Neural progenitor cell (in vitro differentiated cells): Measurements from ENCODE around the gene KRT6B. TPM values are rescaled to one million over a fixed set of nuclear protein-coding genes. Genes with fewer than 3 reads are reported as not detected.
"Not testable (repeated sequence)": the region's sequence is repeated elsewhere in the genome, so short reads cannot be mapped to it uniquely, and the experiment has no call there.

Experiments used
- DNase-seq: peaks from one replicate; pipeline ENCODE4 v3.0.0-alpha.2; 2016; ENCODE audit warnings: low spot score
- H2AFZ ChIP-seq: fragments of 200-600 bp; sonication (generic); replicated peaks from 2 replicates; pipeline ENCODE4 v1.6.1; 2016; ENCODE audit warnings: antibody characterized with exemption
- H3F3A ChIP-seq: fragments of 200-600 bp; sonication (generic); 2 replicates; pipeline ENCODE4 v1.6.1; 2016; ENCODE audit warnings: antibody characterized with exemption, low read depth
- H3K27ac ChIP-seq: fragments of 200-600 bp; sonication (generic); 2 replicates; pipeline ENCODE4 v1.5.1; 2016; ENCODE audit warnings: mild to moderate bottlenecking
- H3K27me3 ChIP-seq: fragments of 200-600 bp; sonication (generic); 2 replicates; pipeline ENCODE4 v1.6.1; 2016; ENCODE audit warnings: mild to moderate bottlenecking, moderate library complexity
- H3K36me3 ChIP-seq: fragments of 200-600 bp; sonication (generic); 2 replicates; pipeline ENCODE4 v1.5.1; 2016
- H3K4me1 ChIP-seq: fragments of 200-600 bp; sonication (generic); 2 replicates; pipeline ENCODE4 v1.6.1; 2016; ENCODE audit warnings: mixed run types
- H3K4me2 ChIP-seq: fragments of 200-600 bp; sonication (generic); 2 replicates; pipeline ENCODE4 v1.6.1; 2016
- H3K4me3 ChIP-seq: fragments of 200-600 bp; sonication (generic); 2 replicates; pipeline ENCODE4 v1.5.1; 2016
- H3K79me2 ChIP-seq: fragments of 200-600 bp; sonication (generic); 2 replicates; pipeline ENCODE4 v1.6.1; 2016; ENCODE audit warnings: low read depth
- H3K9ac ChIP-seq: fragments of 200-600 bp; sonication (generic); 2 replicates; pipeline ENCODE4 v1.6.1; 2016
- H3K9me3 ChIP-seq: fragments of 200-600 bp; sonication (generic); 2 replicates; pipeline ENCODE4 v1.5.1; 2016; ENCODE audit warnings: low read depth
- H4K20me1 ChIP-seq: fragments of 200-600 bp; sonication (generic); 2 replicates; pipeline ENCODE4 v1.6.1; 2016; ENCODE audit warnings: low read depth
- H3K27ac Mint-ChIP-seq: 3 replicates; pipeline ENCODE4 v1.8.0; 2021; ENCODE audit warnings: mixed read lengths
- H3K27me3 Mint-ChIP-seq: 2 replicates; pipeline ENCODE4 v1.8.0; 2022; ENCODE audit warnings: low read depth, mild to moderate bottlenecking, inconsistent platforms, moderate library complexity, mixed read lengths; ENCODE audit not compliant: insufficient read depth
- H3K36me3 Mint-ChIP-seq: 3 replicates; pipeline ENCODE4 v1.8.0; 2021; ENCODE audit warnings: mixed read lengths
- H3K4me1 Mint-ChIP-seq: 3 replicates; pipeline ENCODE4 v1.8.0; 2021; ENCODE audit warnings: mixed read lengths
- H3K4me3 Mint-ChIP-seq: 3 replicates; pipeline ENCODE4 v1.8.0; 2021; ENCODE audit warnings: mild to moderate bottlenecking, moderate library complexity, mixed read lengths
- H3K9me3 Mint-ChIP-seq: 3 replicates; pipeline ENCODE4 v1.8.0; 2020; ENCODE audit warnings: mixed read lengths
- CTCF ChIP-seq: fragments of 200-600 bp; sonication (generic); IDR thresholded peaks from 2 replicates; pipeline ENCODE4 v1.5.1; 2017; ENCODE audit warnings: antibody characterized with exemption, mild to moderate bottlenecking
- EZH2 ChIP-seq: fragments of 200-600 bp; sonication (generic); IDR thresholded peaks from 2 replicates; pipeline ENCODE4 v1.6.1; 2017; ENCODE audit warnings: antibody characterized with exemption, mild to moderate bottlenecking, moderate library complexity
- EZH2phosphoT487 ChIP-seq: fragments of 200-600 bp; sonication (generic); IDR thresholded peaks from 2 replicates; pipeline ENCODE4 v1.6.1; 2017; ENCODE audit warnings: antibody characterized with exemption
- total RNA-seq: library from RNA; depleted of rRNA; stranded (reverse); fragments of >200 nt; gene quantifications from 2 replicates; pipeline ENCODE4 v1.2.3, GENCODE V29; 2015; ENCODE audit warnings: low replicate concordance

The KRT6B gene
- total RNA-seq, result not detected in 2 replicates

GRCh38 chr12:52452101-52452500 lies at the start of gene KRT6B:
Gene KRT6B, minus strand, starts transcription at chr12:52452146. Its CDS starts 68 bp downstream, at chr12:52452078.
- no peaks in the 10 kb centered on the region for H3K9me3 Mint-ChIP-seq
- no peak within 1 kb of the TSS for H3K4me3 Mint-ChIP-seq
- H3K36me3 ChIP-seq, result no peaks in the 10 kb centered on the region
- H3K27me3 Mint-ChIP-seq, result peaks cover 7% of the 10 kb centered on the region
- no peak within 1 kb of the TSS for H3K9ac ChIP-seq
- H3K79me2 ChIP-seq, result no peaks in the 10 kb centered on the region
- no peaks in the 10 kb centered on the region for H3F3A ChIP-seq
- TF ChIP-seq CTCF, result no peak
- no peak for TF ChIP-seq EZH2
- no peak for TF ChIP-seq EZH2phosphoT487
- no peaks in the 10 kb centered on the region for H4K20me1 ChIP-seq
- DNase-seq, result no peak
- no peaks in the 10 kb centered on the region for H3K9me3 ChIP-seq
- peaks cover 7% of the 10 kb centered on the region for H3K4me1 Mint-ChIP-seq
- no peak within 1 kb of the TSS for H3K4me2 ChIP-seq
- no peaks in the 10 kb centered on the region for H3K36me3 Mint-ChIP-seq
- no peak within 1 kb of the TSS for H2AFZ ChIP-seq
- peaks cover 5% of the 10 kb centered on the region for H3K4me1 ChIP-seq
- no peak within 1 kb of the TSS for H3K4me3 ChIP-seq
- H3K27ac ChIP-seq, result no peak within 1 kb of the TSS
- no peak within 1 kb of the TSS for H3K27ac Mint-ChIP-seq
- no peaks in the 10 kb centered on the region for H3K27me3 ChIP-seq

GRCh38 chr12:52501490-52501889 lies 49.5 kb upstream of the KRT6B start:
- Mint-ChIP-seq H3K4me3 (no peak overlapping the region), H3K4me1 (peaks cover 3% of the 10 kb centered on the region), H3K9me3 (peaks cover 2% of the 10 kb centered on the region), H3K27me3 (no peaks in the 10 kb centered on the region), H3K36me3 (no peaks in the 10 kb centered on the region), H3K27ac (peak overlapping the region; percentile 17)
- H3K4me1 ChIP-seq, result peaks cover 7% of the 10 kb centered on the region
- H2AFZ ChIP-seq, result no peak overlapping the region
- TF ChIP-seq CTCF (no peak), EZH2 (no peak), EZH2phosphoT487 (no peak)
- no peak overlapping the region for H3K27ac ChIP-seq
- no peak overlapping the region for H3K4me2 ChIP-seq
- no peak overlapping the region for H3K9ac ChIP-seq
- H3K27me3 ChIP-seq, result no peaks in the 10 kb centered on the region
- no peak for DNase-seq
- no peaks in the 10 kb centered on the region for H3K79me2 ChIP-seq
- no peaks in the 10 kb centered on the region for H3K36me3 ChIP-seq
- H3F3A ChIP-seq, result peaks cover 5% of the 10 kb centered on the region
- no peak overlapping the region for H3K4me3 ChIP-seq
- H4K20me1 ChIP-seq, result no peaks in the 10 kb centered on the region
- no peaks in the 10 kb centered on the region for H3K9me3 ChIP-seq

- H3K27ac Mint-ChIP-seq, H2AFZ ChIP-seq, H3K4me2 ChIP-seq, H3K27me3 Mint-ChIP-seq, H3K79me2 ChIP-seq, H3K36me3 Mint-ChIP-seq, DNase-seq, H4K20me1 ChIP-seq, H3K27ac ChIP-seq, H3K4me3 ChIP-seq, H3K9me3 Mint-ChIP-seq, H3K27me3 ChIP-seq, H3K9me3 ChIP-seq, H3K4me3 Mint-ChIP-seq, H3K9ac ChIP-seq, H3K36me3 ChIP-seq: not testable (repeated sequence)
- Histone ChIP-seq H3K4me1 (peaks cover 17% of the 10 kb centered on the region), H3F3A (peaks cover 13% of the 10 kb centered on the region)
- H3K4me1 Mint-ChIP-seq, result peaks cover 12% of the 10 kb centered on the region
Measured at GRCh38 chr12:52500574-52500973, 48.6 kb upstream of the KRT6B start.

GRCh38 chr12:52499806-52500560 lies 48.0 kb upstream of the KRT6B start:
- Histone ChIP-seq H3K4me3 (no peak overlapping the region), H3F3A (peaks cover 13% of the 10 kb centered on the region), H2AFZ (no peak overlapping the region), H3K79me2 (no peaks in the 10 kb centered on the region), H3K27ac (no peak overlapping the region), H3K36me3 (no peaks in the 10 kb centered on the region), H3K4me2 (no peak overlapping the region), H3K9ac (no peak overlapping the region), H3K27me3 (no peaks in the 10 kb centered on the region), H3K4me1 (peaks cover 18% of the 10 kb centered on the region), H4K20me1 (no peaks in the 10 kb centered on the region), H3K9me3 (no peaks in the 10 kb centered on the region)
- H3K36me3 Mint-ChIP-seq, result no peaks in the 10 kb centered on the region
- H3K4me1 Mint-ChIP-seq, result peaks cover 17% of the 10 kb centered on the region
- H3K4me3 Mint-ChIP-seq, result no peak overlapping the region
- TF ChIP-seq EZH2phosphoT487 (no peak), EZH2 (no peak), CTCF (no peak)
- H3K9me3 Mint-ChIP-seq, result peaks cover 2% of the 10 kb centered on the region
- DNase-seq, result no peak
- no peak overlapping the region for H3K27ac Mint-ChIP-seq
- no peaks in the 10 kb centered on the region for H3K27me3 Mint-ChIP-seq
